Liver (tissue), 3 donors: ENCODE data around the gene CCBE1.

Experiments
- RAD21 ChIP-seq, 2 donors: IDR thresholded peaks; 2 replicates each; pipeline ENCODE4 v1.6.1; 2016; ENCODE audit warnings: antibody characterized with exemption in 2 of 2, mild to moderate bottlenecking in 2 of 2
- YY1 ChIP-seq: IDR thresholded peaks from 2 replicates; pipeline ENCODE4 v1.6.1; 2016; ENCODE audit warnings: antibody characterized with exemption, mild to moderate bottlenecking
- TF ChIP-seq, protein P1 (sequence below): fragments of 150-350 bp; IDR thresholded peaks from 2 replicates; pipeline ENCODE4 v1.5.1; 2017; ENCODE audit warnings: improper control_type of control experiment, low read depth, low read length; ENCODE audit not compliant: missing input control
- donor health status: healthy.
- donor health status: healthy.

DNA sequence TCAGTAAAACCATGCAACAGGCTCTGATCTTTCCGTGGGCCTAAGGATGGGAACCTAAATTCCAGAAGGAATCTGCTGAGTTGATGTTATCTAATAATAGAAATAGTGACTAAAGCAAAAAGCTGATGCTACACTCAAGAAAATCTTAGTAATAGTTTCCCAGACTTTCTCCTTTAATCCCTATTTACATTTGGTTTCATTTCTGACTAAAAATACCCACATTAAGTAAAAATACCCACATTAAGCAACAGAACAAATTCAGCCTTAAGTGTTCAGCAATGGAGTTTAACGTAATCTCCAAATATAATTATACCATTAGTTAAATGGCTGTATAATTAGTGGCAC lies 50.3 kb downstream of the CCBE1 start:
- TF ChIP-seq, protein P1, sequence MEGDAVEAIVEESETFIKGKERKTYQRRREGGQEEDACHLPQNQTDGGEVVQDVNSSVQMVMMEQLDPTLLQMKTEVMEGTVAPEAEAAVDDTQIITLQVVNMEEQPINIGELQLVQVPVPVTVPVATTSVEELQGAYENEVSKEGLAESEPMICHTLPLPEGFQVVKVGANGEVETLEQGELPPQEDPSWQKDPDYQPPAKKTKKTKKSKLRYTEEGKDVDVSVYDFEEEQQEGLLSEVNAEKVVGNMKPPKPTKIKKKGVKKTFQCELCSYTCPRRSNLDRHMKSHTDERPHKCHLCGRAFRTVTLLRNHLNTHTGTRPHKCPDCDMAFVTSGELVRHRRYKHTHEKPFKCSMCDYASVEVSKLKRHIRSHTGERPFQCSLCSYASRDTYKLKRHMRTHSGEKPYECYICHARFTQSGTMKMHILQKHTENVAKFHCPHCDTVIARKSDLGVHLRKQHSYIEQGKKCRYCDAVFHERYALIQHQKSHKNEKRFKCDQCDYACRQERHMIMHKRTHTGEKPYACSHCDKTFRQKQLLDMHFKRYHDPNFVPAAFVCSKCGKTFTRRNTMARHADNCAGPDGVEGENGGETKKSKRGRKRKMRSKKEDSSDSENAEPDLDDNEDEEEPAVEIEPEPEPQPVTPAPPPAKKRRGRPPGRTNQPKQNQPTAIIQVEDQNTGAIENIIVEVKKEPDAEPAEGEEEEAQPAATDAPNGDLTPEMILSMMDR = no peak
- no peak for TF ChIP-seq RAD21 (IDR thresholded peaks at IDR 0.05)
- no peak for TF ChIP-seq YY1
